GM21360 (cell line): Measurements from ENCODE around the gene B4GALT5.
"Not testable (repeated sequence)": the region's sequence is repeated elsewhere in the genome, so short reads cannot be mapped to it uniquely, and the experiment has no call there.

ENCODE experiments used
- ATAC-seq: cut with Tn5 transposase; IDR thresholded peaks from one replicate; pipeline ENCODE4 v1.9.1; 2021; ENCODE audit warnings: mild to moderate bottlenecking, moderate library complexity; ENCODE audit not compliant: unreplicated experiment

The B4GALT5 gene

DNA sequence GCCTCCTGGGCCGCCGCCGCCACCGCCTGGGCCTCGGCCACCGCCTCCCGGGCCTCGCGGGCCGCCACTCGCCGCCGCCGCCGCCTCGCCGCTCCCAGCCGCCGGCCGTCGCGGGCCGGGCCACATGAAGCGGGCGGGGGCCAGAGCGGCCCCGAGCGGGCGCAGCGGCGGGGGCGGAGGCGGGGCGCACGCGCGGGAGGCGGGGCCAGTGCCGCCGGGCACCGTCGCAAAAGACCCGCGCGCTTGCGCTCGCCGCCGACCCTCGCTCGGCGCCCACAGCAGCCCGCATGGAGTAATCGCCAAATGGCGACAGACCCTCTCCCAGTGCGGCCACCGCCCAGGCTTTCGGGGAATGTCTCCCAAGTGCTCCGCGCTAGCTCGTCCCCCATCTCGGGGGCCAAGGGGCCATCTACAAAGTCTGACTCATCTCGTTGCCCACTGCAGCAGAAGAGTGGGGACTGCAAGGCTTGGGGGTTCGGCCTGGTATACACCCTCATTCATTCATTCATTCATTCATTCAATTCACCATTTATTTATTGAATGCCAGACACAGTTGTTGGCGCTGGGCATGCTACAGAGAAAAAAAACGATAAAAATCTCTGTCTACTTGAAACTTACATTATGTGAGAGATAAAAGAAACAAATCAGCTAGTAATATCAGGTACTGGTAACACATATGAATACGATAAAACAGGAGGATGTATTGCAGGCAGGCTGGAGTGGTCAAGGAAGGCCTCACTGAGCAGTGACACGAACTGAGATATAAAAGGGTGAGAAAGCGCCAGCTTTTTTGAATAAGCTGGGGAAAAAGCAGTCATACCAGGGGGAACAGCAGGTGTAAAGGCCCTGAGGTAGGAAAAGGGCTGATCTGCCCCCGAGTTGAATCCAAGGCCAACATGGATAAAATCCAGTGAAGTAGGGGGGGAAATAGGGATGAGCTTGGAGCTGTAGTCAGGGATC lies at the start of gene B4GALT5:
Gene B4GALT5, minus strand, starts transcription at position 126 of the 960 bp plus-strand sequence. CDS start 188 bp downstream, outside the sequence.
- peak; percentile 71 for ATAC-seq

DNA sequence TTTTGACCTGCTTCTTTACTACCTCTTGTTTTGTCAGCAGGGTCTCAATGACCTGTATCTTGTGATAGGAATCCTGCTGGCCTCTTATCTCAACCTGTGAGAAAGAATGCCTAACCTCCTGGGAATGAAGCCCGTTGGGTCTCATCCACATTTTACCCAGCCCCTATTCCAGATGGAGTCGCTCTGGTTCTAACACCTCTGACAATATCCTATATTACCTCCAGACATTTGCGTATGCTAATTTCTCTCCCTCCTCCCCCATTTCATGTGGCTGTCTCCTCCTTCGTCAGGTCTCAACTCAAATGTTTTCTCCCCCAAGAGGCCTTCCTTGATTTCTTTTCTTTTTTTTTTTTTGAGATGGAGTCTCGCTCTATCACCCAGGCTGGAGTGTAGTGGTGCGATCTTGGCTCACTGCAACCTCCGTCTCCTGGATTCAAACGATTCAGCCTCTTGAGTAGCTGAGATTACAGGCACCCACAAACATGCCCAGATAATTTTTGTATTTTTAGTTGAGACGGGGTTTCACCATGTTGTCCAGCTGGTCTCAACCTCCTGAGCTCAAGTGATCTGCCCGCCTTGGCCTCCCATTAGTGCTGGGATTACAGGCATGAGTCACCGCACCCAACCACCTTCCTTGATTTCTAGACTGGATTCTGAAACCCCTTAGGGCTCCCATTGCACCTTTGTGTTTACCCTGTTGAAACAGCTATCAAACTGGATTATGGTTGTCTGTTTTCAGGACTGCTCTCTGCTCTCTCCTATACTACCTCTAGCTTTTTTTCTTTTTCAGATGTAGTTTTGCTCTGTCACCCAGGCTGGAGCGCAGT lies 49.5 kb upstream of the B4GALT5 start:
- ATAC-seq = no peak

DNA sequence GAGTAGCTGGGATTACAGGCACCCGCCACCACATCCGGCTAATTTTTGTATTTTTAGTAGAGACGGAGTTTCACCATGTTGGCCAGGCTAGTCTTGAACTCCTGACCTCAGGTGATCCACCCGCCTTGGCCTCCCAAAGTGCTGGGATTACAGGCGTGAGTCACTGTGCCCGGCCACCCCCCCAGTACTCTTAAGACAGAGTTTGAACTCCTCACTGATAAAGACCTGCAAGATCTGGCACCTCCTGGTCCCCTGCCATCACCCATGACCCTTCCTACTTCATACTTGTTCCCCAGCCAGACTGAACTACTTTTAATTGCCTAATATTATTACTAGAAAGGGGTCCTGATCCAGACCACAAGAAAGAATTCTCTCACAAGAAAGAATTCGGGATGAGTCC lies 48.2 kb upstream of the B4GALT5 start:
- not testable (repeated sequence) for ATAC-seq

DNA sequence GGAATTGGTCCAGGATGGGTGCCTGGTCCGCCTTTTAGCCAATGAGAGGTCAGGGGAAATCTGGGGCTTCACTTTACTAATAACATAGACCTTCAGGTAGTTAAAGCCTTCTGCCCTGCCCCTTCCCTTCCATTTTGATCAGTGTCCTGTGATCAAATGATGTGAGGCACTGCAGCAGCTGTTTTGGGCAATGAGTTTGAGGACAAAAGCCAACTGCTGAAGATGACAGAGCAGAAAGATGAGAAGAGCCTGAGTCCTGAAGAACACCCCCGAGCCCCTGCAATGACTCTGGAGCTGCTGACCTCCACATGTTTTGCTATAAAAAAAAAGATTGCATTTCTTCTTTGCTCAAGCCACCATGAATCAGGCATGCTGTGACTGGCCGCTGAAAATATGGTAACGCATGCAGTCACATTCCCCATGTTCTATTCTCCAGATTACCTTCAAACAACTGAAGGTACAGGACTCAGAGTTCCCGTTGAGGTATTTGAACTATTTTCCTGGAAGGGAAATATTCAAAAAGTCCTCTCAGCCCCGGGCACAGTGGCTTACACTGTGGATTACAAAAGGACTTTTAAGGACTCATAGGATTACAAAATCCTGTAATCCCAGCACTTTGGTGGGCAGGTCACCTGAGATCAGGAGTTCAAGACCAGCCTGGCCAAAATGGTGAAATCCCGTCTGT lies 45.7 kb upstream of the B4GALT5 start:
- ATAC-seq = no peak

GRCh38 chr20:49758781-49759180 lies 45.1 kb upstream of the B4GALT5 start:
- ATAC-seq = no peak

DNA sequence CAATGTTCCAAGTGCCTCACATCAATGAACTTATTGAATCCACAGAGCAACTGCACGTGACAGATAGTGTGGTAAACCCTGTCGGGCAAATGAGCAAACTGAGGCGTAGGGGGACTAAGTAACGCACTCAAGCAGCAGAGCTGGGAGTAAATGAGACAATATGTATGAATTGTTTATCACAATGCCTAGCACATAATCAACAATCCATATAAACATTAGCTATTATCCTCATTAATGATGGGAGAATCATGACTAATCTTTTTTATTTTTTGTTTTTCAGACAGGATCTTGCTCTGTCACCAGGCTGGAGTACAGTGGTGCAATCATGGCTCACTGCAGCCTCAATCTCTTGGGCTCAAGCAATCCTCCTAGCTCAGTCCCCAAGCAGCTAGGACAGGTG lies 43.9 kb upstream of the B4GALT5 start:
- no peak for ATAC-seq

DNA sequence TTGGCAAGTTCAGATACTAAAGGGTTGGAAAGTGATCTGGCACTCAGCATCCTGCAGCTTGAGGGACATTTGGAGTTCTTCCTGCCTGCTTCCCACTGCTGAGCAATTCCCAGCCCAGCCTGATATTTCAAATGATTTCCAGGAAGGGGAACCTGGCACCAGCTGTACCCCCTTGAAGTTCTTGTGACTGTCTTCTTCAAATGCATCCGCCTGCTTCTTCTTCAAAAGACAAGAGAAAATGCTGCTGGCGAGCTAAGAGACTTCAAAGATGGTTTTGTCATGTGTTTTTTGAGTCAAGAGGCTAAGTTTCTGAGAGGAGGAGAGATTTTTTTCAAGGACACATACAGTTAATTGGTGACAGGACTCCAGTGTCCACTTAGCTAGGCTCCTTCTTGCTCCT lies 42.6 kb upstream of the B4GALT5 start:
- ATAC-seq = no peak

DNA sequence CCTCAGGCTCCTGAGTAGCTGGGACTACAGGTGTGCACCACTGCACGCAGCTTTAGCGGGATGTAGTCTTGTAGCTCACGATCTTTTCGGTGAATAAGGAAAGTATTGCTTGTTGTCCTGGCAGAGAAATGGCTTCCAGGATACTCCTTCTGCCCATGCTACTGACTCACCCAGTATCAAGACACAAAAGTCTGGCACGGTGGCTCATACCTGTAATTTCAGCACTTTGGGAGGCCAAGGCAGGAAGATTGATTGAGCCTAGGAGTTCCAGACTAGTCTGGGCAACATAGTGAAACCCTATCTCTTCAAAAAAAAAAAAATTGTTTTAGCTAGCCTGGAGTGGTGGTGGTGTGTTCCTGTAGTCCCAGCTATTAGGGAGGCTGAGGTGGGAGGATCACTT lies 40.9 kb upstream of the B4GALT5 start:
- ATAC-seq = no peak

GRCh38 chr20:49753133-49753532 lies 39.5 kb upstream of the B4GALT5 start:
- ATAC-seq = no peak

DNA sequence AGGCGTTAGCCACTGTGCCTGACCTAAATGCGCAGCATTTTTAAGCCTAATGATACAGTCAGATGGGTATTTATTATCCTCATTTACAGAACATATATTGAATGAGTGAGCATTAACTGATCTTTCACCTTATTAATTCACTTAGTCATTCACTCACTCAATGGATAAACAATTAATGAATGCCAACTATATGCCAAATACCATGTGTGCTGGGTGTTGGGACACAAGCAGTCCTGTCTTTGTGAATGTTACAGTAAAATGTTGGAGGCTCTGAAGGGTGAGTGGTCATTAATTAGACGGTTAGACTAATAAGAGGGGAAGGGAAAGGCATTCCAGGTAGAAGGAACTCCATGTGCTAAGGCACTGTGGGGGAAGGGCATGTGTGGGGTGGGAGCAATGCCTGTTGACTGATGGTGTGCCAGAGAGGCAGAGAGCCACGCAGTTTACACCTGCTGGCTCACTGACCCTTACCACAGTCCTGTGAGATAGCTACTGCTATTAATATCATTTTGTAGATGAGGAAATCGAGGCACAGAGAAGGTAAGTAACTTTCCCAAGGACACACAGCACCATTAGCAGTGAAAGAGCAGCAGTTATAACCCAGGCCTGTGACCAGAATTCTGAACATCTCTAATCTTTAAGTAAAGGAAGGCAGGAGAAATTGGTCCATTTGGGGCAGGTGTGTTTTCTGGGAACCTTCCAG lies 38.7 kb upstream of the B4GALT5 start:
- no peak for ATAC-seq

DNA sequence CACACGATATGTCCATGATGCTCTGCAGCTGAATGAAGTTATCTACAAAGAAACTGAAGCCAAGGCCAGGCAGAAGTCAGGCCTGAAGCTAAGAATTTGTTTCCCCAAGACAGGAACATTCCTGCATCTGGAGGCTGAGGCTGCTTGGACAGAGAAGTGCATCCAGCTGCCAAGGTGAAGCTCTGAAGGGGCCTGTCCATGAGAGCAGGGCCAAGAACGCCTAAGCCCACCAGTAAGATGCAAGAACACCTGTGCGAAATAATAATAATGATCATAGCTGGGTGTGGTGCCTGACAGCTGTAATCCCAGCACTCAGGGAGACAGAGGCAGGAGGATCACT lies 37.7 kb upstream of the B4GALT5 start:
- no peak for ATAC-seq

GRCh38 chr20:49750611-49751396 lies 37.1 kb upstream of the B4GALT5 start:
- ATAC-seq = no peak

GRCh38 chr20:49749625-49750024 lies 35.9 kb upstream of the B4GALT5 start:
- no peak for ATAC-seq

- no peak for ATAC-seq
These were observed 34.8 kb upstream of the B4GALT5 start for GRCh38 chr20:49748525-49748838.

GRCh38 chr20:49747707-49748524 lies 34.2 kb upstream of the B4GALT5 start:
- ATAC-seq = no peak

DNA sequence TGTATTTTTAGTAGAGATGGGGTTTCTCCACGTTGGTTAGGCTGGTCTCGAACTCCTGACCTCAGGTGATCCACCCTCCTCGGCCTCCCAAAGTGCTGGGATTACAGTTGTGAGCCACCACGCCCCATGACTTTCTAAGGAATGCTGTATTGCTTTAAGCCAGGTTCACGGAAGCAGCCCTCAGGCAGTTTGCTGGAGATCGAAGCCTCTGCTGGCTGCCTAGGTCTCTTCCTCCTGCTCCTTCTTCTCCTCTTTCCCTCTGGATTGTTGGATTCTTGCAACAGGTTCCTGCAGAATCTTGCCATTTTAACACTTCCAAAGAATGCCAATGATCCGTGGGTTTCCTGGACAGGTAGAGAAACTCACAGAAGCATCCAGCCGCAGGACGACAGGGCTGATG lies 29.3 kb upstream of the B4GALT5 start:
- ATAC-seq = no peak

- no peak for ATAC-seq
These were observed 28.3 kb upstream of the B4GALT5 start for GRCh38 chr20:49741977-49742376.

DNA sequence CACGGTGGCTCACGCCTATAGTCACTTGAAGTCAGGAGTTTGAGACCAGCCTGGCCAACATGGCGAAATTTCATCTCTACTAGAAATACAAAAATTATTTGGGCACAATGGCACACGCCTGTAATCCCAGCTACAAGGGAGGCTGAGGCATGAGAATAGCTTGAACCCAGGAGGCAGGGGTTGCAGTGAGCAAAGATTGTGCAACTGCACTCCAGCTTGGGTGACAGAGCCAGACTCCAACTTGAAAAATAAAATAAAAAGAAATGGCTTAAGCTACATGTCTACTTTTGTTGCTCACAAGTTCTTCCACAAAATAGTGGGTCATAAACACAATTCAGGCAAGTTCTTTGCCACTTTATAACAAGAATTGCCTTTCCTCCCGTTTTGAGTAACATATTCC lies 27.1 kb upstream of the B4GALT5 start:
- no peak for ATAC-seq

GRCh38 chr20:49739042-49739441 lies 25.4 kb upstream of the B4GALT5 start:
- no peak for ATAC-seq
